Hepatocyte (in vitro differentiated cells): ENCODE measurements around the gene BICD1. TPM values are rescaled to one million over a fixed set of nuclear protein-coding genes. Genes with fewer than 3 reads are reported as not detected.

Source experiments
- DNase-seq: peaks from one replicate; pipeline ENCODE4 v3.0.0-alpha.2; 2016; ENCODE audit warnings: low spot score
- H2AFZ ChIP-seq: fragments of 200-600 bp; sonication (generic); 2 replicates; pipeline ENCODE4 v1.6.0; 2016; ENCODE audit warnings: antibody characterized with exemption, mild to moderate bottlenecking
- H3K27ac ChIP-seq: fragments of 200-600 bp; sonication (generic); 2 replicates; pipeline ENCODE4 v1.5.1; 2016; ENCODE audit warnings: mild to moderate bottlenecking
- H3K27me3 ChIP-seq: fragments of 200-600 bp; sonication (generic); 2 replicates; pipeline ENCODE4 v1.6.1; 2016
- H3K36me3 ChIP-seq: fragments of 200-600 bp; sonication (generic); replicated peaks from 2 replicates; pipeline ENCODE4 v1.5.1; 2016; ENCODE audit warnings: low read depth; ENCODE audit not compliant: insufficient read depth
- H3K4me1 ChIP-seq: fragments of 200-600 bp; sonication (generic); 2 replicates; pipeline ENCODE4 v1.5.1; 2016; ENCODE audit warnings: mild to moderate bottlenecking, moderate library complexity; ENCODE audit not compliant: insufficient read depth
- H3K4me2 ChIP-seq: fragments of 200-600 bp; sonication (generic); 2 replicates; pipeline ENCODE4 v1.6.0; 2016
- H3K4me3 ChIP-seq: fragments of 200-600 bp; sonication (generic); 2 replicates; pipeline ENCODE4 v1.5.1; 2016; ENCODE audit warnings: mild to moderate bottlenecking
- H3K79me2 ChIP-seq: fragments of 200-600 bp; sonication (generic); 2 replicates; pipeline ENCODE4 v1.6.0; 2017; ENCODE audit warnings: mild to moderate bottlenecking
- H3K9me2 ChIP-seq: fragments of 200-600 bp; sonication (generic); replicated peaks from 2 replicates; pipeline ENCODE4 v1.6.0; 2017; ENCODE audit warnings: mild to moderate bottlenecking; ENCODE audit not compliant: insufficient read depth
- H3K9me3 ChIP-seq: fragments of 200-600 bp; sonication (generic); 2 replicates; pipeline ENCODE4 v1.5.1; 2016; ENCODE audit warnings: low read depth, mild to moderate bottlenecking
- H4K20me1 ChIP-seq: fragments of 200-600 bp; sonication (generic); 2 replicates; pipeline ENCODE4 v1.6.0; 2016; ENCODE audit warnings: mild to moderate bottlenecking; ENCODE audit not compliant: insufficient read depth, poor library complexity, severe bottlenecking
- CTCF ChIP-seq: fragments of 200-600 bp; sonication (generic); IDR thresholded peaks from 2 replicates; pipeline ENCODE4 v1.5.1; 2016; ENCODE audit warnings: antibody characterized with exemption, mild to moderate bottlenecking; ENCODE audit not compliant: poor library complexity
- EZH2 ChIP-seq: fragments of 200-600 bp; sonication (generic); IDR thresholded peaks from 2 replicates; pipeline ENCODE4 v1.6.1; 2016; ENCODE audit warnings: antibody characterized with exemption, mild to moderate bottlenecking, borderline replicate concordance
- EZH2phosphoT487 ChIP-seq: fragments of 200-600 bp; sonication (generic); IDR thresholded peaks from one replicate; pipeline ENCODE4 v1.6.1; 2018; ENCODE audit warnings: antibody characterized with exemption, mild to moderate bottlenecking, low read depth, moderate library complexity; ENCODE audit not compliant: unreplicated experiment, severe bottlenecking
- WGBS: methylation state at CpG from one replicate; pipeline ENCODE4 v1.1.6; 2016; ENCODE audit warnings: low lambda C conversion rate; ENCODE audit errors: missing lambda C conversion rate; 5-methylcytosine and 5-hydroxymethylcytosine counted together
- polyA plus RNA-seq: library from polyadenylated mRNA; unstranded; fragments of >200 nt; fragmentation: Nextera tagmentation; extraction: Ambion mirVana; gene quantifications from 2 replicates; pipeline ENCODE4 v1.2.1, GENCODE V29; 2016
- total RNA-seq: library from RNA; depleted of rRNA; stranded (reverse); fragments of >200 nt; gene quantifications from 2 replicates; pipeline ENCODE4 v1.2.3, GENCODE V29; 2014

Gene BICD1
- total and polyA plus RNA-seq, 2 experiments from 2014 or later = 19.7 to 23.6 TPM

GRCh38 chr12:32063796-32064195, 42.9 kb upstream of the BICD1 start:
- no peaks in the 10 kb centered on the region for H4K20me1 ChIP-seq
- H3K79me2 ChIP-seq = no peaks in the 10 kb centered on the region
- no peak overlapping the region for H3K4me3 ChIP-seq
- 96% methylated on average over 4 of the region's 4 CpGs for WGBS
- H3K9me2 ChIP-seq = no peaks in the 10 kb centered on the region
- H3K27ac ChIP-seq = no peak overlapping the region
- no peak overlapping the region for H2AFZ ChIP-seq
- H3K27me3 ChIP-seq = no peaks in the 10 kb centered on the region
- no peaks in the 10 kb centered on the region for H3K4me1 ChIP-seq
- TF ChIP-seq EZH2phosphoT487 (no peak), CTCF (no peak), EZH2 (no peak)
- H3K4me2 ChIP-seq = no peak overlapping the region
- DNase-seq = no peak
- H3K9me3 ChIP-seq = no peaks in the 10 kb centered on the region
- H3K36me3 ChIP-seq = no peaks in the 10 kb centered on the region

GRCh38 chr12:32066206-32066605, 40.4 kb upstream of the BICD1 start:
- peaks cover 3% of the 10 kb centered on the region for H3K4me1 ChIP-seq
- H3K36me3 ChIP-seq = no peaks in the 10 kb centered on the region
- no peak for TF ChIP-seq EZH2phosphoT487
- TF ChIP-seq CTCF = no peak
- TF ChIP-seq EZH2 = no peak
- H2AFZ ChIP-seq = no peak overlapping the region
- H3K27ac ChIP-seq = no peak overlapping the region
- H3K4me3 ChIP-seq = no peak overlapping the region
- H3K79me2 ChIP-seq = no peaks in the 10 kb centered on the region
- WGBS = 88% methylated on average over 2 of the region's 2 CpGs
- H3K27me3 ChIP-seq = no peaks in the 10 kb centered on the region
- H3K4me2 ChIP-seq = no peak overlapping the region
- DNase-seq = no peak
- H3K9me2 ChIP-seq = no peaks in the 10 kb centered on the region
- no peaks in the 10 kb centered on the region for H3K9me3 ChIP-seq
- no peaks in the 10 kb centered on the region for H4K20me1 ChIP-seq

- Histone ChIP-seq H3K9me3 (no peaks in the 10 kb centered on the region), H3K4me2 (peak overlapping the region; percentile 30), H3K27ac (peak overlapping the region; percentile 9), H3K27me3 (no peaks in the 10 kb centered on the region), H3K79me2 (no peaks in the 10 kb centered on the region), H3K4me1 (peaks cover 3% of the 10 kb centered on the region), H4K20me1 (no peaks in the 10 kb centered on the region), H3K9me2 (no peaks in the 10 kb centered on the region), H3K4me3 (no peak overlapping the region), H3K36me3 (no peaks in the 10 kb centered on the region), H2AFZ (peak overlapping the region; percentile 30)
- TF ChIP-seq EZH2 (no peak), EZH2phosphoT487 (no peak), CTCF (no peak)
- no peak for DNase-seq
- WGBS = 58% methylated on average over 3 of the region's 3 CpGs
Observed at GRCh38 chr12:32069071-32069470, 37.6 kb upstream of the BICD1 start.

- TF ChIP-seq EZH2phosphoT487 (no peak), CTCF (no peak), EZH2 (no peak)
- Histone ChIP-seq H3K79me2 (no peaks in the 10 kb centered on the region), H2AFZ (peak overlapping the region; percentile 30), H3K9me3 (no peaks in the 10 kb centered on the region), H3K4me3 (no peak overlapping the region), H3K27ac (no peak overlapping the region), H3K36me3 (no peaks in the 10 kb centered on the region), H4K20me1 (no peaks in the 10 kb centered on the region), H3K4me2 (no peak overlapping the region), H3K27me3 (no peaks in the 10 kb centered on the region), H3K4me1 (peaks cover 3% of the 10 kb centered on the region), H3K9me2 (no peaks in the 10 kb centered on the region)
- WGBS = 92% methylated on average over 5 of the region's 5 CpGs
- DNase-seq = no peak
Observed at GRCh38 chr12:32069731-32070130, 36.9 kb upstream of the BICD1 start.
